ENCODE data around the gene P2RY13. TPM values are rescaled to one million over a fixed set of nuclear protein-coding genes. Genes with fewer than 3 reads are reported as not detected.

Gene P2RY13
- total RNA-seq, 1 donor from 2014 or later, result not detected

- no peak for TF ChIP-seq CTCF (conservative IDR thresholded peaks at IDR 0.05; ENCODE audit: low read depth, low read length)
- no peak overlapping the region for H3K4me3 ChIP-seq (ENCODE audit: low read depth, low read length)
- no peak for DNase-seq (ENCODE audit: low read depth)
These were observed 13.5 kb downstream of the P2RY13 start for GRCh38 chr3:151315846-151316245.

- no peak overlapping the region for H3K4me3 ChIP-seq (ENCODE audit: low read depth, low read length)
- DNase-seq (ENCODE audit: low read depth), result no peak
- TF ChIP-seq CTCF (conservative IDR thresholded peaks at IDR 0.05; ENCODE audit: low read depth, low read length), result no peak
These were observed 14.2 kb downstream of the P2RY13 start for GRCh38 chr3:151315136-151315535.

GRCh38 chr3:151314593-151314992 is 14.8 kb downstream of the P2RY13 start:
- H3K4me3 ChIP-seq (ENCODE audit: low read depth, low read length), result no peak overlapping the region

GRCh38 chr3:151314137-151314536 is 15.2 kb downstream of the P2RY13 start:
- no peak for TF ChIP-seq CTCF (conservative IDR thresholded peaks at IDR 0.05; ENCODE audit: low read depth, low read length)
- no peak overlapping the region for H3K4me3 ChIP-seq (ENCODE audit: low read depth, low read length)
- DNase-seq (ENCODE audit: low read depth), result no peak

More at GRCh38 chr3:151314593-151314992, 14.8 kb downstream of the P2RY13 start:
- no peak for TF ChIP-seq CTCF (conservative IDR thresholded peaks at IDR 0.05; ENCODE audit: low read depth, low read length)
- no peak for DNase-seq (ENCODE audit: low read depth)

GRCh38 chr3:151312972-151313371 is 16.4 kb downstream of the P2RY13 start:
- no peak overlapping the region for H3K4me3 ChIP-seq (ENCODE audit: low read depth, low read length)

GRCh38 chr3:151309566-151309965 is 19.8 kb downstream of the P2RY13 start:
- no peak overlapping the region for H3K4me3 ChIP-seq (ENCODE audit: low read depth, low read length)
- no peak for TF ChIP-seq CTCF (conservative IDR thresholded peaks at IDR 0.05; ENCODE audit: low read depth, low read length)
- DNase-seq (ENCODE audit: low read depth), result no peak

More at GRCh38 chr3:151312972-151313371, 16.4 kb downstream of the P2RY13 start:
- no peak for DNase-seq (ENCODE audit: low read depth)
- no peak for TF ChIP-seq CTCF (conservative IDR thresholded peaks at IDR 0.05; ENCODE audit: low read depth, low read length)
